Measurements from ENCODE around the gene SEC61B. TPM values are rescaled to one million over a fixed set of nuclear protein-coding genes. Genes with fewer than 3 reads are reported as not detected.

The SEC61B gene
- total RNA-seq, 4 donors from 2014 or later, result 47.7 to 73.6 (median 58.0) TPM

GRCh38 chr9:99178912-99179872 is 42.9 kb upstream of the SEC61B start:
- TF ChIP-seq, protein P1, sequence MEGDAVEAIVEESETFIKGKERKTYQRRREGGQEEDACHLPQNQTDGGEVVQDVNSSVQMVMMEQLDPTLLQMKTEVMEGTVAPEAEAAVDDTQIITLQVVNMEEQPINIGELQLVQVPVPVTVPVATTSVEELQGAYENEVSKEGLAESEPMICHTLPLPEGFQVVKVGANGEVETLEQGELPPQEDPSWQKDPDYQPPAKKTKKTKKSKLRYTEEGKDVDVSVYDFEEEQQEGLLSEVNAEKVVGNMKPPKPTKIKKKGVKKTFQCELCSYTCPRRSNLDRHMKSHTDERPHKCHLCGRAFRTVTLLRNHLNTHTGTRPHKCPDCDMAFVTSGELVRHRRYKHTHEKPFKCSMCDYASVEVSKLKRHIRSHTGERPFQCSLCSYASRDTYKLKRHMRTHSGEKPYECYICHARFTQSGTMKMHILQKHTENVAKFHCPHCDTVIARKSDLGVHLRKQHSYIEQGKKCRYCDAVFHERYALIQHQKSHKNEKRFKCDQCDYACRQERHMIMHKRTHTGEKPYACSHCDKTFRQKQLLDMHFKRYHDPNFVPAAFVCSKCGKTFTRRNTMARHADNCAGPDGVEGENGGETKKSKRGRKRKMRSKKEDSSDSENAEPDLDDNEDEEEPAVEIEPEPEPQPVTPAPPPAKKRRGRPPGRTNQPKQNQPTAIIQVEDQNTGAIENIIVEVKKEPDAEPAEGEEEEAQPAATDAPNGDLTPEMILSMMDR (IDR thresholded peaks at IDR 0.05), result no peak
- TF ChIP-seq POLR2A (IDR thresholded peaks at IDR 0.05), result no peak
- no peaks in the 10 kb centered on the region for H3K9me3 ChIP-seq
- no peak overlapping the region for H3K27ac ChIP-seq
- H3K4me3 ChIP-seq, result no peak overlapping the region
- H3K27me3 ChIP-seq, result no peaks in the 10 kb centered on the region
- peaks cover 0 to under 1% (median 0%) of the 10 kb centered on the region in 4 donors for H3K4me1 ChIP-seq
- H3K36me3 ChIP-seq, result no peaks in the 10 kb centered on the region
- DNase-seq, result no peak

GRCh38 chr9:99180199-99180598 is 41.9 kb upstream of the SEC61B start:
- Histone ChIP-seq H3K4me1 (peaks cover 0 to 10% (median 5%) of the 10 kb centered on the region in 4 donors), H3K9me3 (no peaks in the 10 kb centered on the region), H3K27me3 (no peaks in the 10 kb centered on the region), H3K27ac (no peak overlapping the region), H3K4me3 (no peak overlapping the region), H3K36me3 (no peaks in the 10 kb centered on the region)
- no peak for DNase-seq
- TF ChIP-seq POLR2A (IDR thresholded peaks at IDR 0.05), result no peak
- TF ChIP-seq, protein P1 (IDR thresholded peaks at IDR 0.05), result no peak

GRCh38 chr9:99180662-99181061 is 41.4 kb upstream of the SEC61B start:
- Histone ChIP-seq H3K4me3 (no peak overlapping the region), H3K4me1 (peaks cover 0 to 10% (median 5%) of the 10 kb centered on the region in 4 donors), H3K9me3 (no peaks in the 10 kb centered on the region), H3K36me3 (no peaks in the 10 kb centered on the region), H3K27ac (no peak overlapping the region), H3K27me3 (no peaks in the 10 kb centered on the region)
- TF ChIP-seq, protein P1 (IDR thresholded peaks at IDR 0.05), result no peak
- no peak for TF ChIP-seq POLR2A (IDR thresholded peaks at IDR 0.05)
- no peak for DNase-seq

- no peaks in the 10 kb centered on the region for H3K9me3 ChIP-seq
- H3K4me1 ChIP-seq, result peaks cover 0 to 10% (median 5%) of the 10 kb centered on the region in 4 donors
- H3K36me3 ChIP-seq, result no peaks in the 10 kb centered on the region
- no peak overlapping the region for H3K4me3 ChIP-seq
- H3K27me3 ChIP-seq, result no peaks in the 10 kb centered on the region
- no peak overlapping the region for H3K27ac ChIP-seq
- no peak for DNase-seq
- TF ChIP-seq, protein P1 (IDR thresholded peaks at IDR 0.05), result no peak
- no peak for TF ChIP-seq POLR2A (IDR thresholded peaks at IDR 0.05)
Observed at GRCh38 chr9:99181206-99181605, 40.9 kb upstream of the SEC61B start.

DNA sequence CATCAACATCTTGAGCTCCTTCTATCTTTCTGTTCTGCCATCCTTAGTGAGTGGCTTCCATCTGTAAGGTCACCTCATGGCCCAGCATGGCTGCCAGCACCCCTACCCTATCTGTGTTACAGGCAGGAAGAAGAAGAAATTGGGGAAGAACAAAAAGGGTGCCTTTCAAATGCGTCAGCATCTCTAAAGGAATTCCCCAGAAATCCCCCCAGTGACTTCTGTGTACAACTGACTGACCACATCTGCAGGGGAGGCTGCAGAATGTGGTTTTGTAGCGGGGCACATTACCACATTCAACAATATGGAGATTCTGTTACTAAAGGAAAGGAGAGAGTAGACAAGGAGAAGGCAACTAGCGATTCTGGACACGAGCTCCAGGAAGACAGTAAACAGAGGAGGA is 40.5 kb upstream of the SEC61B start:
- Histone ChIP-seq H3K4me1 (peaks cover 0 to 10% (median 5%) of the 10 kb centered on the region in 4 donors), H3K9me3 (no peaks in the 10 kb centered on the region), H3K27me3 (no peaks in the 10 kb centered on the region), H3K36me3 (no peaks in the 10 kb centered on the region), H3K27ac (no peak overlapping the region), H3K4me3 (no peak overlapping the region)
- TF ChIP-seq POLR2A (IDR thresholded peaks at IDR 0.05), result no peak
- TF ChIP-seq, protein P1 (IDR thresholded peaks at IDR 0.05), result no peak
- DNase-seq, result no peak
